ENCODE results near the gene XAF1. TPM values are rescaled to one million over a fixed set of nuclear protein-coding genes. Genes with fewer than 3 reads are reported as not detected.

The XAF1 gene
- total RNA-seq, 1 donor from 2014 or later, result 129 TPM

GRCh38 chr17:6782244-6782643 lies 26.4 kb downstream of the XAF1 start:
- intact Hi-C loops (cut with DNase I), result no loop called here
- Histone ChIP-seq H3K4me1 (no peaks in the 10 kb centered on the region), H3K36me3 (no peaks in the 10 kb centered on the region), H3K4me3 (no peak overlapping the region), H3K27me3 (ENCODE audit: low read depth) (peaks cover 6% of the 10 kb centered on the region), H3K9me3 (no peaks in the 10 kb centered on the region), H3K27ac (no peak overlapping the region)
- no peak for TF ChIP-seq CTCF (IDR thresholded peaks at IDR 0.05)
- ATAC-seq (no peak), DNase-seq (no peak)

GRCh38 chr17:6786618-6787017 lies 30.8 kb downstream of the XAF1 start:
- TF ChIP-seq CTCF (IDR thresholded peaks at IDR 0.05), result no peak
- intact Hi-C loops (cut with DNase I), result no loop called here
- Histone ChIP-seq H3K4me3 (no peak overlapping the region), H3K27me3 (ENCODE audit: low read depth) (peaks cover 16% of the 10 kb centered on the region), H3K9me3 (no peaks in the 10 kb centered on the region), H3K27ac (no peak overlapping the region), H3K36me3 (no peaks in the 10 kb centered on the region), H3K4me1 (no peaks in the 10 kb centered on the region)
- DNase-seq (no peak), ATAC-seq (no peak)

- intact Hi-C loops (cut with DNase I), result no loop called here
- peaks cover 16% of the 10 kb centered on the region for H3K27me3 ChIP-seq (ENCODE audit: low read depth)
- no peak overlapping the region for H3K4me3 ChIP-seq
- no peaks in the 10 kb centered on the region for H3K36me3 ChIP-seq
- H3K4me1 ChIP-seq, result no peaks in the 10 kb centered on the region
- no peak for TF ChIP-seq CTCF (IDR thresholded peaks at IDR 0.05)
- ATAC-seq (no peak), DNase-seq (no peak)
- H3K27ac ChIP-seq, result no peak overlapping the region
- no peaks in the 10 kb centered on the region for H3K9me3 ChIP-seq
Measured at GRCh38 chr17:6787081-6787693, 31.3 kb downstream of the XAF1 start.

- H3K36me3 ChIP-seq, result no peaks in the 10 kb centered on the region
- DNase-seq (no peak), ATAC-seq (no peak)
- no peak for TF ChIP-seq CTCF (IDR thresholded peaks at IDR 0.05)
- no peak overlapping the region for H3K27ac ChIP-seq
- intact Hi-C loops (cut with DNase I), result no loop called here
- no peak overlapping the region for H3K4me3 ChIP-seq
- peaks cover 16% of the 10 kb centered on the region for H3K27me3 ChIP-seq (ENCODE audit: low read depth)
- no peaks in the 10 kb centered on the region for H3K9me3 ChIP-seq
- no peaks in the 10 kb centered on the region for H3K4me1 ChIP-seq
Measured at GRCh38 chr17:6789146-6789545, 33.3 kb downstream of the XAF1 start.

GRCh38 chr17:6793748-6794493 lies 38.1 kb downstream of the XAF1 start:
- no peaks in the 10 kb centered on the region for H3K4me1 ChIP-seq
- no peaks in the 10 kb centered on the region for H3K9me3 ChIP-seq
- no peak for TF ChIP-seq CTCF (IDR thresholded peaks at IDR 0.05)
- intact Hi-C loops (cut with DNase I), result no loop called here
- H3K27ac ChIP-seq, result no peak overlapping the region
- H3K4me3 ChIP-seq, result no peak overlapping the region
- H3K36me3 ChIP-seq, result no peaks in the 10 kb centered on the region
- no peak for DNase-seq
- no peak for ATAC-seq
- peaks cover 10% of the 10 kb centered on the region for H3K27me3 ChIP-seq (ENCODE audit: low read depth)
